Measurements from ENCODE around the gene OR5AR1.
"Not testable (repeated sequence)": the region's sequence is repeated elsewhere in the genome, so short reads cannot be mapped to it uniquely, and the experiment has no call there.

Gene OR5AR1

DNA sequence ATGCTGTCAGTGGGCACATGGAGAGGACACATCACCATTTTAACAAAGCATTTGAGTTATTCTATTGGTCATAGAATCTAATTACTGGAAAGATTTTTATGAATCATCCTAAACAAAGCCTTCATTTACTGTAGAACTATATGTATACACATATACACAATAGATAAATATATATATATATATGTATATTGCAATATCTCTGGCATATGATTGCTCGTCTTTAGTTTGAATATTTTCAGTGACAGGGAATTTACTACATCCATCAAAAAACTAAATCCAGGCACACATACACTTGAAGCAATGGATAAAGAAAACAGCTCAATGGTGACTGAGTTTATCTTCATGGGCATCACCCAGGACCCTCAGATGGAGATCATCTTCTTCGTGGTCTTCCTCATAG, at the start of gene OR5AR1:
Gene OR5AR1, plus strand, starts transcription at position 301 of the 400 bp plus-strand sequence. Its CDS starts 0 bp downstream, at position 301.
- FAIRE-seq: no peak

DNA sequence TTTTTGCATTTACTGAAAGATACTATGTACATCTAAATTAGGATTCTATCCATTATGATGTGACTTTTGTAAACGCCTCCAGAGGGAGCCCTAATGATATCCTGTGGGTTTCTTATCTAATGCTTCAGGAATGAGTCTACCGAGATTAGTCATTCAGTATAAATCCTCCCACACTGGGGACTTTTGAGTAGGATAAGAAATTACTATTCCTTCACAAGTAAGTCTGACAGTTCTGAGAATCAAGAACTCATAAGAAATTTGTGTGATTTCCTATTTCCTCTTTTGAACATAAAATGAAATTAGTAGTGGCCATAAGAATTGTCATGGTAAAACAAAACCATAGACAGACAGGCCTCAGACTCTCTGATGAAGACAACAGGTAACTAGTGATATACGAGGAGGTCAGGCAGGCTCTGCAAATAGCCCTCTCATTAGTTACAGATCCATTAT, 38.8 kb upstream of the OR5AR1 start:
- no peak for FAIRE-seq

- FAIRE-seq: no peak
Observed at GRCh38 chr11:56625946-56626345, 37.5 kb upstream of the OR5AR1 start.

GRCh38 chr11:56632329-56632728, 31.2 kb upstream of the OR5AR1 start:
- FAIRE-seq: no peak

- no peak for FAIRE-seq
Observed at GRCh38 chr11:56636861-56637260, 26.6 kb upstream of the OR5AR1 start.

DNA sequence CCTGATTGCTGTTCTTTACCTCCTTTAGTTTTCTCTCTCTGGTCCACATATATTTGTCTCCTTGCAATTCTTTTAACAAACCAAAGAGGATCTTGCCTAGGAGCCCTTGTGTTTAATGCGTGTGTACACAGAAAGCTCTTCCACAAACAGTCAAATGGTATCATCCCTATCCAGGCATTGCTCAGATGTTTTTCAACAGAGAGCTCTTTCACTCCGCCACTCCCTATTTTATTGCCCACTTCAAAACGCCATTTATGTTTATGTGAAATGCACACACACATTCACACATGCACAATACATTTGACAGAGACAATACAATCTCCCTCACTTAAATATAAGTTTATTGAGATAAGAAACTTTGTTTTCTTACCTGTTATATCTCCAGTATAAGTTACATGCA, 26.0 kb upstream of the OR5AR1 start:
- FAIRE-seq: no peak

GRCh38 chr11:56642339-56642738, 21.1 kb upstream of the OR5AR1 start, which contains the start of gene OR5AP2:
Gene OR5AP2, minus strand, starts transcription at chr11:56642439. Its CDS starts 0 bp downstream, at chr11:56642439.
- no peak for FAIRE-seq

GRCh38 chr11:56659755-56660154, 3.7 kb upstream of the OR5AR1 start:
- FAIRE-seq: no peak

GRCh38 chr11:56670984-56671383, 7.5 kb downstream of the OR5AR1 start:
- FAIRE-seq: no peak

DNA sequence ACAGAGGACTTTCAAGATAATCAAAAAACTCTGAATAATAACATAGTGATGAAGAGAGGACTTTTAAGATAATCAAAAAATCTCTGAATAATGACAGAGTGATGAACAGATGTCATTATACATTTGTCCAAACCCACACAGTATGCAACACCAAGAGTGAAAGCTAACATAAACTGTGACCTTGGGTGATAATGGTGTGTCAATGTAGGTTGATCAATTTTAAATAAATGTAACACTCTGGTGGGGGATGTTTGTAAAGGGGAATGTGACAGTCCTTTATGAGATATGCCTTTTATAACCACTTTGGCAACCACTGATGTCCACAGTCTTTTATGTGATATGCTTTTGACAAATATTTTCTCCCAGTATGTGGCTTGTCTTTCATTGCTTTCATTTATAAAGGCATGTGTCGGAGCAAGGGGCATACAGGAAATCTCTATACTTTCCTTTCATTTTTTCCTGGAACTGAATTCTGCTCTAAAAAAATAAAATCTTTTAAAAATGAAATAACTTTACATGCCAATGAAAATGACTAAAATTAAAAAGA, 25.1 kb downstream of the OR5AR1 start:
- no peak for FAIRE-seq

DNA sequence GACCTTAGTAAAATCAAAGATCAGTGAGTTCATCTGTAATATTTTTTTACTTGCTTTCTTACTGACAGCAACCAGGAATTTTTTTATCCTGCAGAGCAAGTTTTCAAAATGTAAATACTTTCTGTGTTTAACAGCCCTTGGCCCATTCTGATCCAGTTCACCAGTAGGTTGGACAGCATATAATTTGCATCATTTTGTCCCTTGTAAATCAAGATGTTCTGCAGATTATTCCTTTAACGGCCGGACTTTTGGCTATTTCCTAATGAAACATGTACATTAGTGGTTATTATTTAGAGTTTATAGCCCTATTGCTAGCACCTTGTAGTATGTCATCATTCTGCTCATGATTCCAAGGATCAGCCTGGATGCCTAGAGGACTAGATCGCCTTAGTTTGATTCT, 27.7 kb downstream of the OR5AR1 start:
- FAIRE-seq: not testable (repeated sequence)

DNA sequence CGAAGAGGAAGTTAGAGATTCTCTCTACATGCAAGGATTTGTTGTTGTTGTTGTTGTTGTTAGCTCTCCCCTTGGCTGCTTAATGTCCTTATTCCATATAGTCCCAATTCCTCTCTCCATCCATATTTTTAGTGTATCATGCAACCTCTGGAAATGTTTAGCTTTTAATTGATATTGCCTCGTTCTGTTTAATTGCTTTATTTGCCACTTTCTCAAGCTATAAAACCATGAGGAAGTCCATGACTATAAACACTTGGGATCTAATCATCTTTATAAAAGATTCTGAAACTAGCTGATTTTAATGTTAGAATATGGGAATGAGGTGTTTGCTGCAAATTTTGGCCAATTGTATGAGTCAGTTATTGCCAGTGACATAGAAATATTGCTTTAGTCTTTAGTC, 29.9 kb downstream of the OR5AR1 start:
- no peak for FAIRE-seq

DNA sequence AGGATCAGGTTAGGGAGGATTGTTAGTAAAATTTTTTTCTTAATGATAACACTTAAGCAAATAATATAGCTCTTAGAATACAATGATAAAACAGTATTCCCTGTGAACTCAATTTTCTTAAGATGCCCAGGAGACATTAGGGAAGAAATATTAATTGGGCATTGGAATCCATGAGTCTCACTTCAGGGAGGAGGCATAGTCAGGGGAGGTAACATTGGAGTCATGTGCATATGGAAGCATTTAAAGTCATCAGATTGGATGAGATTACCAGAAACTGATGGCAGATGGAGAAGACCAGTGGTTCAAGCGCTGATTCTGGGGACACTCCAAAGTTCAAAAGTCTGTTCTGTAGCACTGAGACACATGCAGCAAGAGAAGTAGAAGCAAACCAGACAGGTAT, 35.3 kb downstream of the OR5AR1 start, which contains the start of gene OR9G1:
Gene OR9G1, plus strand, starts transcription at position 301 of the 400 bp plus-strand sequence. CDS start 1,293 bp downstream, outside the sequence.
- no peak for FAIRE-seq

DNA sequence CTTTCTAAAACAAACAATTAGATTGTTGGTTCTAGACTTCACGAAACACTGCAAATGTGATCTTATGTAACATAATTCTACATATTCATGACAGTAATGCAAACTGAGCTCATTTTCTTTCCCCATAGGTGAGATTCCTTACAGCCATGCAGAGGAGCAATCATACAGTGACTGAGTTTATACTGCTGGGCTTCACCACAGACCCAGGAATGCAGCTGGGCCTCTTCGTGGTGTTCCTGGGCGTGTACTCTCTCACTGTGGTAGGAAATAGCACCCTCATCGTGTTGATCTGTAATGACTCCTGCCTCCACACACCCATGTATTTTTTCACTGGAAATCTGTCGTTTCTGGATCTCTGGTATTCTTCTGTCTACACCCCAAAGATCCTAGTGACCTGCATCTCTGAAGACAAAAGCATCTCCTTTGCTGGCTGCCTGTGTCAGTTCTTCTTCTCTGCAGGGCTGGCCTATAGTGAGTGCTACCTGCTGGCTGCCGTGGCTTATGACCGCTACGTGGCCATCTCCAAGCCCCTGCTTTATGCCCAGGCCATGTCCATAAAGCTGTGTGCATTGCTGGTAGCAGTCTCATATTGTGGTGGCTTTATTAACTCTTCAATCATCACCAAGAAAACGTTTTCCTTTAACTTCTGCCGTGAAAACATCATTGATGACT, 36.9 kb downstream of the OR5AR1 start:
- FAIRE-seq: no peak

GRCh38 chr11:56700914-56701485, 37.5 kb downstream of the OR5AR1 start:
- FAIRE-seq: no peak

GRCh38 chr11:56705784-56706396, 42.4 kb downstream of the OR5AR1 start:
- no peak for FAIRE-seq

- FAIRE-seq: no peak
Observed at GRCh38 chr11:56706486-56706885, 43.0 kb downstream of the OR5AR1 start.

DNA sequence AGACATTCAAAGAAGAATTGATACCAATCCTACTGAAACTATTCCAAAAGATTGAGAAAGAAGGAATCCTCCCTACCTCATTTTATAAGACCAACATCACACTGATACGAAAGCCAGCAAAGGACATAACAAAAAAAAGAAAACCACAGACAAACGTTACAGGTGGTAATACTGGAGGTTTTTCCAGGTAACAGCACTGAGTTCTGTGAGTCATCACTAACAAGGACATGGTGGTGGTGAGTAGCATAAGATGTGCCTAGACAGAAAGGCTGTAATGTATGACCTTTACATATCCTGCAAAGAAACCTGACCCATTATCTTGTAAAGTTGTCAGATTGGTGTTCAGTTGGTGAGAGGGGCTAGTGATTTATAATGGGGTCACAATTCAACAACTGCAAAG, 50.7 kb downstream of the OR5AR1 start:
- FAIRE-seq: no peak
